Nephron progenitor cell (in vitro differentiated cells): ENCODE measurements around the gene PSMB11.

ENCODE experiments used
- DNase-seq: peaks from one replicate; pipeline ENCODE4 v3.0.0; 2021
- H3K27ac Mint-ChIP-seq: 2 replicates; pipeline ENCODE4 v1.8.0; 2021; ENCODE audit warnings: mild to moderate bottlenecking, moderate library complexity, mixed read lengths
- H3K27me3 Mint-ChIP-seq: 2 replicates; pipeline ENCODE4 v1.8.0; 2021; ENCODE audit warnings: mild to moderate bottlenecking, low read depth, mixed read lengths; ENCODE audit not compliant: poor library complexity
- H3K36me3 Mint-ChIP-seq: 2 replicates; pipeline ENCODE4 v1.8.0; 2021; ENCODE audit warnings: low read depth, mixed read lengths
- H3K4me1 Mint-ChIP-seq: 2 replicates; pipeline ENCODE4 v1.8.0; 2021; ENCODE audit warnings: mixed read lengths
- H3K4me3 Mint-ChIP-seq: 2 replicates; pipeline ENCODE4 v1.8.0; 2021; ENCODE audit warnings: mild to moderate bottlenecking, moderate library complexity, mixed read lengths
- H3K9me3 Mint-ChIP-seq: 2 replicates; pipeline ENCODE4 v1.8.0; 2021; ENCODE audit warnings: mild to moderate bottlenecking, moderate library complexity, mixed read lengths
- TF ChIP-seq, protein P1 (sequence below): fragments of 200-600 bp; sonication (generic); IDR thresholded peaks from 2 replicates; pipeline ENCODE4 v1.5.0; 2021; ENCODE audit warnings: antibody characterized with exemption

Gene PSMB11

DNA sequence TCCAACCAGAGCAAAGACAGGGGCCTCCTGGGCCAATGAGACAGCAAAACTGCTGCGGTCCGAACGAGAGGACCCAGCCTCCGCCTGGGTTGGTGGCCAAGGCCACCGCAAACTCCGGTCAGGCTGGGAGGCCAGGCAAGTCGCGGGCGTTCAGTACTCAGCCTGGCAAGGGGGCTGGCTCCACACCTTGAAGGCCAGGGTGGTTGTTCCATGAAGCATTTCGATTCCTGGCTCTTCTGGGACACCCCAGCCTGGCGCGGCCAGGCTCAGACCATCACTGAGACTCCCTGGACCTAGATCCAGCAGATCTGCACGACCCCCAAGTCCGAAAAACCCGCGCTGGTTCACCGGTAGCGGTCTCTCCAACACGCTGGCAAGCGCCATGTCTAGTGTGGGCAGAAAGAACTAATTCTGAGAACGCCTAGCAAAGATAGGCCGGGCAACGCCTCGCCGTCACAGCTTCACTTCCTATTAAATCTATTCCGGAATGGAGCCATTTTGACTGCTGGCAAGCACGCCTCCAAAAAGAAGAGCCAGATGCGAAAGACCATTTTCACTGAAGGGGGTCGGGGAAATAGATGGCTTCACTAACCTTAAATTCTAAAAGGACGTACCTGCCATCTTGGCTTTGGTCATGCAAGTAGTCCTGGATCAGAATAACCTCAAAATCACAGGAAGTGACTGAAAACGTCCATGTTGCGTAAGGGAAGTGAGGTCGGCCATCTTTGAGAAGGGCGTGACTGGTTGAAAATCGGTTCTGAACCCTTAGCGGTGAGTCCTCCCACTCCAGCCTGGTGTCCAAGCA is 7.3 kb upstream of the PSMB11 start, which contains the start of gene PSMB5:
Gene PSMB5, minus strand, starts transcription at position 403 of the 805 bp plus-strand sequence. Its CDS starts 19 bp downstream, at position 384.
- H3K27ac Mint-ChIP-seq, result peak within 1 kb of the TSS; percentile 99
- H3K27me3 Mint-ChIP-seq, result peaks cover 6% of the 10 kb centered on the region
- H3K4me1 Mint-ChIP-seq, result peaks cover 54% of the 10 kb centered on the region
- TF ChIP-seq, protein P1, sequence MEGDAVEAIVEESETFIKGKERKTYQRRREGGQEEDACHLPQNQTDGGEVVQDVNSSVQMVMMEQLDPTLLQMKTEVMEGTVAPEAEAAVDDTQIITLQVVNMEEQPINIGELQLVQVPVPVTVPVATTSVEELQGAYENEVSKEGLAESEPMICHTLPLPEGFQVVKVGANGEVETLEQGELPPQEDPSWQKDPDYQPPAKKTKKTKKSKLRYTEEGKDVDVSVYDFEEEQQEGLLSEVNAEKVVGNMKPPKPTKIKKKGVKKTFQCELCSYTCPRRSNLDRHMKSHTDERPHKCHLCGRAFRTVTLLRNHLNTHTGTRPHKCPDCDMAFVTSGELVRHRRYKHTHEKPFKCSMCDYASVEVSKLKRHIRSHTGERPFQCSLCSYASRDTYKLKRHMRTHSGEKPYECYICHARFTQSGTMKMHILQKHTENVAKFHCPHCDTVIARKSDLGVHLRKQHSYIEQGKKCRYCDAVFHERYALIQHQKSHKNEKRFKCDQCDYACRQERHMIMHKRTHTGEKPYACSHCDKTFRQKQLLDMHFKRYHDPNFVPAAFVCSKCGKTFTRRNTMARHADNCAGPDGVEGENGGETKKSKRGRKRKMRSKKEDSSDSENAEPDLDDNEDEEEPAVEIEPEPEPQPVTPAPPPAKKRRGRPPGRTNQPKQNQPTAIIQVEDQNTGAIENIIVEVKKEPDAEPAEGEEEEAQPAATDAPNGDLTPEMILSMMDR, result no peak
- H3K36me3 Mint-ChIP-seq, result peaks cover 30% of the 10 kb centered on the region
- no peaks in the 10 kb centered on the region for H3K9me3 Mint-ChIP-seq
- peak; percentile 76 for DNase-seq
- H3K4me3 Mint-ChIP-seq, result peak within 1 kb of the TSS; percentile 88

DNA sequence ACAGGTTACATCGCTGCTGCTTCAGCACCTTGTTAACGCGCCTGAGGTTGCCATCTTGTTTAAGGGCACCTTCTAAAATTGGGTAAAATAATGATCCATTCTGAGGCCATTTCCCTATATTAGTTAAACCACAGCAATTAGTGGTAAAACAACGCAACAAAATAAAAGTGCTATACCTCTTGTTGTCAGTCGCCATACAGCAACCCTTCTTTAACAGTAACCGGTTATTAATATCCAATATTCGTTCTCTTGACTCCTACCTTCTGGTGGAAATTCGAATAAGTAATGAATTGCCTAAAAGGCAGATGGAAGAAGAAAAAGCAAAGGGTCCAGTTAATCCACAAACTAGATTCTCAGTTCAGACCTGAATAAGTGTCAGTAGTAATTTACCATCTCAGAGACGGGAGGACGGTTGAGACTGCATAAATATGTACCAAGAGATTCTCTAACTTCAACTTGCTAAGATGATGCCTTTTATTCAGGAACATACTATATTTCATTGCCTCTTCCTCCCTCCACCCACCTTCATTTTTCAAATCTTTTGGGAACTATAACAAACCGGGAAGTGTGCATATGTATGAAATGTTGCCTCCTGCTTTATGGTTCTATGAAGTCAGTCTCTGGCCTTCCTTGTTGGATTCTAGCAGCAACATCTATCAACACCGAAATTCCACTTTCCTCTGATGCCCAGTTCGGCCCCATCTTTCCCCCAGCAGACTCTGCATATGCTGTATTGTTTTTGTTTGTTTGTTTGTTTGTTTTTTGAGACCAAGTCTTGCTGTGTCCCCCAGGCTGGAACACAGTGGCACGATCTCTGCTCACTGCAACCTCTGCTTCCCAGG is 6.5 kb upstream of the PSMB11 start:
- peaks cover 10% of the 10 kb centered on the region for H3K27me3 Mint-ChIP-seq
- H3K9me3 Mint-ChIP-seq, result no peaks in the 10 kb centered on the region
- H3K36me3 Mint-ChIP-seq, result peaks cover 28% of the 10 kb centered on the region
- TF ChIP-seq, protein P1, result no peak
- H3K27ac Mint-ChIP-seq, result peak overlapping the region; percentile 99
- DNase-seq, result no peak
- peak overlapping the region; percentile 88 for H3K4me3 Mint-ChIP-seq
- peaks cover 54% of the 10 kb centered on the region for H3K4me1 Mint-ChIP-seq

DNA sequence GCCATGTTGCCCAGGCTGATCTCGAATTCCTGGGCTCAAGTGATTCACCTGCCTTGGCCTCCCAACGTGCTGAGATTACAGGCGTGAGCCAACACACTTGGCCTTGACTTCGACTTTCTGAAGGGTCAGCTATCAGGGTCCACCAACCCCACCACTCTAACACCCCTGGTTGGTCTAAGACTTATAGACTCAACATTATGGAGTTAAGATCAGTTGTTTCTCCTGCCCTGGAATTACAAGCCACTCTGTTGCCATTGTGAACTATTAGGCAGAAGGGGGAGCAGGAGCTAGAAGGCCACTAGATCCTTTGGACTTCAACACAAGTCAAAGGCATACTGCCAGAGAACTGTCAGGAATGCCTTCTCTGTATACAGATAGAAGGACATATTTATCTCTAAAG is 1.9 kb upstream of the PSMB11 start:
- peaks cover 10% of the 10 kb centered on the region for H3K27me3 Mint-ChIP-seq
- H3K27ac Mint-ChIP-seq, result no peak overlapping the region
- H3K36me3 Mint-ChIP-seq, result no peaks in the 10 kb centered on the region
- TF ChIP-seq, protein P1, result no peak
- H3K4me3 Mint-ChIP-seq, result no peak overlapping the region
- peaks cover 44% of the 10 kb centered on the region for H3K4me1 Mint-ChIP-seq
- no peak for DNase-seq
- H3K9me3 Mint-ChIP-seq, result no peaks in the 10 kb centered on the region

DNA sequence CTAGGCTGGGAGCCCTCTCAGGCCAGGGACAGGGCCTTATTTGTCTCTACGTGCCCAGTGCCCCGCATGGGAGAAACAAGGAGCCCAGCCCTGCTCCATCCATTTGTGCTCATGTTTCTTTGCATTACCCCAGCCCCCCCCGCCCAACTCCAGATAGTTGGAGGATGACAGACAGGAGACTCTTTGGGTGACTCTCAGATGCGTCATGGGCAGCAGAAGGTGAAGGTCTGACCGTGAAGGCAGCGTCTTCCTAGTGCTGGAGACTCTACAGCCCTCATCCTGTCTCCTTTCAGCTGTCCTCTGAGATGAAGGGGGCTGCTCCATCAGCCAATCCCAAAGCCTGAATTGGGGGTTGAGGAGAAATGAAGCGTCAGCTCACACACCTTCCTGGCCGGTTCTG is 283 bp upstream of the PSMB11 start:
- Mint-ChIP-seq H3K4me3 (no peak overlapping the region), H3K36me3 (no peaks in the 10 kb centered on the region), H3K4me1 (peaks cover 48% of the 10 kb centered on the region), H3K27ac (no peak overlapping the region), H3K9me3 (no peaks in the 10 kb centered on the region), H3K27me3 (peaks cover 10% of the 10 kb centered on the region)
- TF ChIP-seq, protein P1, result no peak
- DNase-seq, result no peak

DNA sequence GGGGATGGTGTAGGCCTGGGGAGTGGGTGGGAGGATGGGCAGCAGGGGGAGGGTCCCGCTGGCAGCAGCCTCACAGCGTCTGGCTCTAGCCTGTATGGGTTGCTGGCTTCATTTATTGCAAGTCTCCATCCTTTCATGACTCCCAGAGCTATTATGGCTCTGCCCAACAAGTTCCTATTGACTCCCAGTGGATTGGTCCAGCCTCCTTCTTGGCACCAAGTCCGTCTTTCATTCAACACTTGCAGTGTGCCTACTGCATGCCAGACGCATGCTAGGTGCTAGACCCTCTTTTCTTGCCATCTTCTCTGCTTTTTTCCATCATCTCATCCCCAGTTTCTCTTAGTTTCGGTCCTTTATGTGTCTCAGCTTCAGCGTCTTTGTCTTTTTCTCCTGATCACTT is 1.1 kb downstream of the PSMB11 start:
- TF ChIP-seq, protein P1, result no peak
- Mint-ChIP-seq H3K36me3 (peaks cover 9% of the 10 kb centered on the region), H3K4me3 (no peak overlapping the region), H3K27ac (no peak overlapping the region), H3K9me3 (peaks cover 3% of the 10 kb centered on the region), H3K27me3 (peaks cover 13% of the 10 kb centered on the region), H3K4me1 (peaks cover 59% of the 10 kb centered on the region)
- DNase-seq, result no peak
